ENCODE results near the gene STOM. TPM values are rescaled to one million over a fixed set of nuclear protein-coding genes. Genes with fewer than 3 reads are reported as not detected.

Gene STOM
- total RNA-seq, 2 donors from 2014 or later, result 26.6 to 35.6 TPM

DNA sequence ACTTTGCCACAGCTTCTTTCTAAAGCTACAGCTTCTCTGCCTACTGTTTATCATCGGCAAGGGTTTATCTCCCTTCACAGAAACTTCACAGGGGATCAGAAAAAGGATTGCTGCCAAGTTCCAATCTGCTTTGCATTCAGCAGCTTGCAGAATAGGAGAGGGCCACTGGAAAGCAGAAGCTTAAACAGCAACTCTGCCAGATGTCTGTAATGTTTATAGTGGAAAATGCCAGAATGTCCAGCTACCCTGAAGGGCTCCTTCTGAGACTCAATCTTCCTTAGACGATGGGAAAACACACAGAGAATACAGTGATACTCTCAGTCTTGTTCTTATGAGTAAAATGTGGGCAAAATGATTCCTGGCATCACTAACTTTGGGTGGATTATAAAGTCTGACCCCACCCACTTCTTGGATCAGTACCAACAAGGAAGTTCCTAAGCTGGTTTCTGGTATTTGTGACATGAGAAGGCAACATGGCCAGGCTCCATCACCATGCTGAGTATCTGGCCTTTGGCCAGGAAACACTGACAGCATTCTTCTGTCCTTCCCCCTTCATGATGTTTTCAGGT is 19.0 kb downstream of the STOM start:
- Histone ChIP-seq H3K27me3 (ENCODE audit: control insufficient read depth, insufficient read depth, low read length, poor library complexity, severe bottlenecking) (no peaks in the 10 kb centered on the region), H3K36me3 (ENCODE audit: control insufficient read depth, insufficient read depth, low read length) (no peaks in the 10 kb centered on the region), H3K27ac (ENCODE audit: low read depth, low read length) (no peak overlapping the region), H3K9me3 (ENCODE audit: control insufficient read depth, low read length) (no peaks in the 10 kb centered on the region), H3K4me3 (ENCODE audit: low read length) (no peak overlapping the region), H3K9ac (ENCODE audit: extremely low read depth, low read length, poor library complexity, severe bottlenecking) (no peak overlapping the region), H3K4me1 (ENCODE audit: control insufficient read depth, insufficient read depth, low read length) (peaks cover 10% of the 10 kb centered on the region)
- H3K27me3 Mint-ChIP-seq (ENCODE audit: insufficient read depth), result no peaks in the 10 kb centered on the region
- no peak overlapping the region for H3K27ac Mint-ChIP-seq
- peaks cover 24% of the 10 kb centered on the region for H3K4me1 Mint-ChIP-seq
- H3K36me3 Mint-ChIP-seq (ENCODE audit: low read depth), result peaks cover 10% of the 10 kb centered on the region
- no peaks in the 10 kb centered on the region for H3K9me3 Mint-ChIP-seq
- H3K4me3 Mint-ChIP-seq, result no peak overlapping the region
- WGBS, 2 experiments (ENCODE audit: insufficient coverage in 1 of 2, insufficient read length in 1 of 2), result 77 to 82% methylated on average over 2 of the region's 2 CpGs
- no peak for TF ChIP-seq CTCF (conservative IDR thresholded peaks at IDR 0.05)
- DNase-seq, result no peak

DNA sequence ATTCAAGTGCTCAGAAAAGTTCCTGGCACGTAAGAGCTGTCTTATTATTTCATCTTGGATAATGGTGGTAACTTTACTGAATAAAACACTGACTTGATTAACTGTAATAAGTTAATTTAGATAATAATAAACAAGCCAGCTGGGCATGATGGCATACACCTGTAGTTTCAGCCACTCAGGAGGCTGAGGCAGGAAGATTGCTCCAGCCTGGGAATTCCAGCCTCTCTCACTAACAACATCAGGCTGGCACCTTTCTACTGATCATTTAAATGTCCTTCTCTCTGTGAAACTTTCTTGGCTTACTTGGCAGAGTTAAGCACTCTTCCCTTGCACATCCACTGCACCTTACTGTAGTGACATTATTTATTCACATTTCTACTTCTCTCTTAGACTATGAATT is 20.0 kb downstream of the STOM start:
- H3K4me3 ChIP-seq (ENCODE audit: low read length), result no peak overlapping the region
- TF ChIP-seq CTCF (conservative IDR thresholded peaks at IDR 0.05), result no peak
- H3K4me3 Mint-ChIP-seq, result no peak overlapping the region
- H3K36me3 Mint-ChIP-seq (ENCODE audit: low read depth), result peaks cover 10% of the 10 kb centered on the region
- H3K27ac ChIP-seq (ENCODE audit: low read depth, low read length), result no peak overlapping the region
- H3K9me3 ChIP-seq (ENCODE audit: control insufficient read depth, low read length), result no peaks in the 10 kb centered on the region
- 100% methylated on average over 1 of the region's 1 CpG for WGBS, 2 experiments (ENCODE audit: insufficient coverage in 1 of 2, insufficient read length in 1 of 2)
- no peaks in the 10 kb centered on the region for H3K27me3 ChIP-seq (ENCODE audit: control insufficient read depth, insufficient read depth, low read length, poor library complexity, severe bottlenecking)
- H3K4me1 Mint-ChIP-seq, result peaks cover 24% of the 10 kb centered on the region
- H3K27ac Mint-ChIP-seq, result no peak overlapping the region
- no peak overlapping the region for H3K9ac ChIP-seq (ENCODE audit: extremely low read depth, low read length, poor library complexity, severe bottlenecking)
- H3K27me3 Mint-ChIP-seq (ENCODE audit: insufficient read depth), result no peaks in the 10 kb centered on the region
- H3K4me1 ChIP-seq (ENCODE audit: control insufficient read depth, insufficient read depth, low read length), result peaks cover 10% of the 10 kb centered on the region
- H3K36me3 ChIP-seq (ENCODE audit: control insufficient read depth, insufficient read depth, low read length), result no peaks in the 10 kb centered on the region
- no peaks in the 10 kb centered on the region for H3K9me3 Mint-ChIP-seq
- DNase-seq, result no peak

GRCh38 chr9:121349009-121349408 is 21.0 kb downstream of the STOM start:
- Histone ChIP-seq H3K9me3 (ENCODE audit: control insufficient read depth, low read length) (no peaks in the 10 kb centered on the region), H3K27ac (ENCODE audit: low read depth, low read length) (no peak overlapping the region), H3K36me3 (ENCODE audit: control insufficient read depth, insufficient read depth, low read length) (no peaks in the 10 kb centered on the region), H3K4me3 (ENCODE audit: low read length) (no peak overlapping the region), H3K27me3 (ENCODE audit: control insufficient read depth, insufficient read depth, low read length, poor library complexity, severe bottlenecking) (no peaks in the 10 kb centered on the region), H3K9ac (ENCODE audit: extremely low read depth, low read length, poor library complexity, severe bottlenecking) (no peak overlapping the region), H3K4me1 (ENCODE audit: control insufficient read depth, insufficient read depth, low read length) (peaks cover 10% of the 10 kb centered on the region)
- no peak for DNase-seq
- Mint-ChIP-seq H3K36me3 (ENCODE audit: low read depth) (peaks cover 8% of the 10 kb centered on the region), H3K27me3 (ENCODE audit: insufficient read depth) (no peaks in the 10 kb centered on the region), H3K9me3 (no peaks in the 10 kb centered on the region), H3K27ac (no peak overlapping the region), H3K4me3 (no peak overlapping the region), H3K4me1 (peaks cover 22% of the 10 kb centered on the region)
- 82 to 91% methylated on average over 5 to 7 of the region's 8 CpGs for WGBS, 2 experiments (ENCODE audit: insufficient coverage in 1 of 2, insufficient read length in 1 of 2)
- no peak for TF ChIP-seq CTCF (conservative IDR thresholded peaks at IDR 0.05)

Measured in endodermal cell (in vitro differentiated cells).